Endothelial cell of umbilical vein (primary cell): ENCODE measurements around the gene HOXA11.

Source experiments
- EZH2 ChIP-seq: IDR thresholded peaks from 2 replicates; pipeline ENCODE4 v1.6.1; 2012; ENCODE audit warnings: borderline replicate concordance, low read depth, mild to moderate bottlenecking, moderate library complexity, low read length, inconsistent platforms; ENCODE audit not compliant: severe bottlenecking
- GATA2 ChIP-seq: IDR thresholded peaks from 2 replicates; pipeline ENCODE4 v1.7.0; 2011; ENCODE audit warnings: low read depth, mild to moderate bottlenecking, moderate library complexity, mixed read lengths, low read length; ENCODE audit not compliant: insufficient read length, insufficient read depth
- JUN ChIP-seq: IDR thresholded peaks from 2 replicates; pipeline ENCODE4 v1.6.1; 2011; ENCODE audit warnings: borderline replicate concordance, low read depth; ENCODE audit not compliant: insufficient read length, insufficient read depth
- MYC ChIP-seq: IDR thresholded peaks from one replicate; pipeline ENCODE4 v1.6.1; 2011; ENCODE audit warnings: mild to moderate bottlenecking, low read depth, low read length
- POLR2A ChIP-seq: IDR thresholded peaks from 2 replicates; pipeline ENCODE4 v1.6.1; 2012; ENCODE audit warnings: low read depth, mild to moderate bottlenecking, control low read depth, low read length
- POLR2AphosphoS5 ChIP-seq: IDR thresholded peaks from 2 replicates; pipeline ENCODE4 v1.6.1; 2012; ENCODE audit warnings: low read depth, mild to moderate bottlenecking, control low read depth, low read length, moderate library complexity; ENCODE audit not compliant: insufficient read depth
- TF ChIP-seq, protein P1 (sequence below), 2 donors: IDR thresholded peaks; 1 replicate in 1 of 2; 2 replicates in 1 of 2; pipeline ENCODE4 v1.5.1; 2011; ENCODE audit warnings: low read length in 2 of 2, mild to moderate bottlenecking in 2 of 2, moderate library complexity in 2 of 2, control low read depth in 1 of 2, inconsistent platforms in 1 of 2, low read depth in 1 of 2; ENCODE audit not compliant: insufficient read depth in 1 of 2; ENCODE audit errors: extremely low read depth in 1 of 2
- TF ChIP-seq, protein P2 (sequence below): IDR thresholded peaks from 2 replicates; pipeline ENCODE4 v1.6.1; 2011; ENCODE audit not compliant: insufficient read depth, insufficient read length

GRCh38 chr7:27158436-27159265, 26.4 kb downstream of the HOXA11 start:
- TF ChIP-seq POLR2AphosphoS5, result no peak
- no peak for TF ChIP-seq POLR2A
- TF ChIP-seq, protein P1, sequence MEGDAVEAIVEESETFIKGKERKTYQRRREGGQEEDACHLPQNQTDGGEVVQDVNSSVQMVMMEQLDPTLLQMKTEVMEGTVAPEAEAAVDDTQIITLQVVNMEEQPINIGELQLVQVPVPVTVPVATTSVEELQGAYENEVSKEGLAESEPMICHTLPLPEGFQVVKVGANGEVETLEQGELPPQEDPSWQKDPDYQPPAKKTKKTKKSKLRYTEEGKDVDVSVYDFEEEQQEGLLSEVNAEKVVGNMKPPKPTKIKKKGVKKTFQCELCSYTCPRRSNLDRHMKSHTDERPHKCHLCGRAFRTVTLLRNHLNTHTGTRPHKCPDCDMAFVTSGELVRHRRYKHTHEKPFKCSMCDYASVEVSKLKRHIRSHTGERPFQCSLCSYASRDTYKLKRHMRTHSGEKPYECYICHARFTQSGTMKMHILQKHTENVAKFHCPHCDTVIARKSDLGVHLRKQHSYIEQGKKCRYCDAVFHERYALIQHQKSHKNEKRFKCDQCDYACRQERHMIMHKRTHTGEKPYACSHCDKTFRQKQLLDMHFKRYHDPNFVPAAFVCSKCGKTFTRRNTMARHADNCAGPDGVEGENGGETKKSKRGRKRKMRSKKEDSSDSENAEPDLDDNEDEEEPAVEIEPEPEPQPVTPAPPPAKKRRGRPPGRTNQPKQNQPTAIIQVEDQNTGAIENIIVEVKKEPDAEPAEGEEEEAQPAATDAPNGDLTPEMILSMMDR (IDR thresholded peaks at IDR 0.05; ENCODE audit: extremely low read depth in 1 of 2, insufficient read depth in 1 of 2, low read depth in 1 of 2, low read length in 2 of 2), result no peak
- TF ChIP-seq, protein P2, sequence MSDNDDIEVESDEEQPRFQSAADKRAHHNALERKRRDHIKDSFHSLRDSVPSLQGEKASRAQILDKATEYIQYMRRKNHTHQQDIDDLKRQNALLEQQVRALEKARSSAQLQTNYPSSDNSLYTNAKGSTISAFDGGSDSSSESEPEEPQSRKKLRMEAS, result no peak
- no peak for TF ChIP-seq EZH2
- TF ChIP-seq JUN, result no peak
- no peak for TF ChIP-seq MYC
- TF ChIP-seq GATA2, result no peak
